GM18858 (cell line): Measurements from ENCODE around the gene SLC39A9.
"Not testable (repeated sequence)": the region's sequence is repeated elsewhere in the genome, so short reads cannot be mapped to it uniquely, and the experiment has no call there.

Experiments
- ATAC-seq: cut with Tn5 transposase; IDR thresholded peaks from one replicate; pipeline ENCODE4 v1.9.1; 2021; ENCODE audit not compliant: unreplicated experiment

The SLC39A9 gene

GRCh38 chr14:69366761-69367160 lies 31.7 kb upstream of the SLC39A9 start:
- ATAC-seq = no peak

GRCh38 chr14:69368381-69368780 lies 30.1 kb upstream of the SLC39A9 start:
- no peak for ATAC-seq

- ATAC-seq = no peak
These were observed 28.4 kb upstream of the SLC39A9 start for GRCh38 chr14:69370061-69370460.

- no peak for ATAC-seq
These were observed 26.3 kb upstream of the SLC39A9 start for GRCh38 chr14:69372146-69372545.

GRCh38 chr14:69373104-69373503 lies 25.4 kb upstream of the SLC39A9 start:
- no peak for ATAC-seq

GRCh38 chr14:69374235-69374634 lies 24.3 kb upstream of the SLC39A9 start:
- no peak for ATAC-seq

GRCh38 chr14:69375182-69375581 lies 23.3 kb upstream of the SLC39A9 start:
- no peak for ATAC-seq

GRCh38 chr14:69375722-69376121 lies 22.8 kb upstream of the SLC39A9 start:
- ATAC-seq = no peak

- no peak for ATAC-seq
These were observed 22.1 kb upstream of the SLC39A9 start for GRCh38 chr14:69376439-69376838.

- no peak for ATAC-seq
These were observed 20.2 kb upstream of the SLC39A9 start for GRCh38 chr14:69378274-69378673.

GRCh38 chr14:69387311-69387710 lies 11.2 kb upstream of the SLC39A9 start:
- no peak for ATAC-seq

GRCh38 chr14:69391400-69391799 lies 7.1 kb upstream of the SLC39A9 start:
- not testable (repeated sequence) for ATAC-seq

- no peak for ATAC-seq
These were observed 6.0 kb upstream of the SLC39A9 start for GRCh38 chr14:69392481-69392880.

GRCh38 chr14:69395929-69396328 lies 2.6 kb upstream of the SLC39A9 start:
- ATAC-seq = no peak

- ATAC-seq = peak; percentile 2
These were observed 322 bp downstream of the SLC39A9 start for GRCh38 chr14:69398818-69399210.

- no peak for ATAC-seq
These were observed 1.3 kb downstream of the SLC39A9 start for GRCh38 chr14:69399750-69400149.

GRCh38 chr14:69400154-69400553 lies 1.7 kb downstream of the SLC39A9 start:
- no peak for ATAC-seq

- ATAC-seq = no peak
These were observed 3.3 kb downstream of the SLC39A9 start for GRCh38 chr14:69401841-69402240.

GRCh38 chr14:69404478-69404877 lies 6.0 kb downstream of the SLC39A9 start:
- ATAC-seq = no peak

GRCh38 chr14:69404883-69405282 lies 6.4 kb downstream of the SLC39A9 start:
- ATAC-seq = no peak

GRCh38 chr14:69405762-69406161 lies 7.3 kb downstream of the SLC39A9 start:
- no peak for ATAC-seq

- no peak for ATAC-seq
These were observed 10.0 kb downstream of the SLC39A9 start for GRCh38 chr14:69408331-69408960.

- no peak for ATAC-seq
These were observed 15.0 kb downstream of the SLC39A9 start for GRCh38 chr14:69413483-69413882.
